ENCODE results near the gene ZMYND15.
A peak's percentile ranks its signal among the peaks of the same experiment; 100 is the strongest.
"Not testable (repeated sequence)": the region's sequence is repeated elsewhere in the genome, so short reads cannot be mapped to it uniquely, and the experiment has no call there.

ZMYND15 gene

GRCh38 chr17:4739122-4740024 is at the start of gene ZMYND15, which contains the start of gene CXCL16:
TSS of gene ZMYND15 (plus strand) at chr17:4739833. CDS start at chr17:4740549, 716 bp downstream.
TSS of gene CXCL16 (minus strand) at chr17:4739928. CDS start at chr17:4739339, 589 bp downstream.
- peak in 2 of 4 experiments; percentile 24 to 30 for DNase-seq

DNA sequence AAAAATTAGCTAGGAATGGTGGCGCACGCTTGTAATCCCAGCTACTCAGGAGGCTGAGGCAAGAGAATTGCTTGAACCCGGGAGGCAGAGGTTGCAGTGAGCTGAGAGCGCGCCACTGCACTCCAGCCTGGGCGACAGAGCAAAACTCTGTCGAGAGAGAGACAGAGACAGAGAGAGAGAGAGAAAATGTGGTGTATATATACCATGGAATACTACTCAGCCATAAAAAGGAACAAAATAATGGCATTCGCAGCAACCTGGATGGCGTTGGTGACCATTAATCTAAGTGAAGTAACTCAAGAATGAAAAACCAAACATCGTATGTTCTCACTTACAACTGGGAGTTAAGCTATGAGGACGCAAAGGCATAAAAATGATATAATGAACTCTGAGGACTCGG is 49.8 kb upstream of the ZMYND15 start:
- DNase-seq = not testable (repeated sequence)

DNA sequence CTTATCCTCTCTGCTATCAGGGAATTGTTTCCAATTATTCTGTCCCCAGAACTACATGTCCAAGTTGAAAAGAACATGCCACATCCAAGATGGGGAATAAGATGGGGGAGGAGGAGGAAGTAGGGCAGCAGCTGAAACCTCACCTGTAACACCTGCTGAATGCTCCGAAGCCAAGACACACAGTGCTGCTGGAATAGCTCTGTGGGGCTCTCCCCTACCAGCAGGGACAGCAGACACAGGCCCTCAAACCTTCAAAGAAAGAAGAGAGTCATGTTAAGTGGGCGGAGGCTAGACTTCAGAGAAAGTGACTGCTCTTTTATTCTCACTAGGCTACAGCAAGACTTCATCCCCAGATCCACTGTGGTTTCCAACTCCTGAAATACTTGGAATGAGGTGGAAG is 48.9 kb upstream of the ZMYND15 start:
- no peak for DNase-seq

GRCh38 chr17:4691686-4692085 is 47.9 kb upstream of the ZMYND15 start:
- DNase-seq = no peak

DNA sequence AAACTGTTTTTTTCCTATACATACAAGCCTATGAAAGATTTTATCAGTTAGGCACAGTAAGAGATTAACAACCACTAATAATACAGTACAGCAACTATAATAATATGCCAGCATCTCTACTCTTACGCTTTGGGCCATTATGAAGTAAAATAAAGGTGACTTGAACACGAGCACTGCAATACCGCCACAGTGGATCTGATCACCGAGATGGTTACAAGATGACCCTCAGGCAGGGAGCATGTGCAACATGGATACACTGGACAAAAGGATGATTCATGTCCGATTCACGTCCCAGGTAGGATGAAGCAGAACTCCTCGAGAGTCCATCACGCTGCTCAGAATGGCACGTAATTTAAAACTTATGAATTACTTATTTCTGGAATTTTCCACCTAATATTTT is 46.2 kb upstream of the ZMYND15 start:
- no peak for DNase-seq

GRCh38 chr17:4696437-4696805 is 43.2 kb upstream of the ZMYND15 start:
- DNase-seq = no peak

DNA sequence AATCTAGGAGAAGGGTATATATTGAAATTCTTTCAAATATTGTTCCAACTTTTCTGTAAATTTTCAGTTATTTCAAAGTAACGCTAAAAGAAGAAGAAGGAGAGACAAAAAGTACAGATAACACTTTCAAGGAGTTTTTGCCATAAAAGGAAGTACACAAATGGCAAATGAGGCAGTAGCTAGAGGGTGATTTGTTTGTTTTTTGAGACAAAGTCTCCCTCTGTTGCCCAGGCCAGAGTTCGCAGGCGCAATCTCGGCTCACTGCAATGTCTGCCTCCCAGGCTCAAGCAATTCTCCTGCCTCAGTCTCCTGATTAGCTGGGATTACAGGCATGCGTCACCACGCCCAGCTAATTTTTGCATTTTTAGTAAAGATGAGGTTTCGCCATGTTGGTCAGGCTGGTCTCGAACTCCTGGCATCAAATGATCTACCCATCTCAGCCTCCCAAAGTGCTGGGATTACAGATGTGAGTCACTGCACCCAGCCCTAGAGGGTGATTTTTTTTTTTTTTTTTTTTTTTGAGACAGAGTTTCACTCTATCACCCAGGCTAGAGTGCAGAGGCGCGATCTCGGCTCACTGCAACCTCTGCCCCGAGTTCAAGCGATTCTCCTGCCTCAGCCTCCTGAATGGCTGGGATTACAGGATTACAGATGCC is 40.1 kb upstream of the ZMYND15 start:
- DNase-seq = not testable (repeated sequence)

GRCh38 chr17:4701116-4701515 is 38.5 kb upstream of the ZMYND15 start:
- DNase-seq = no peak

DNA sequence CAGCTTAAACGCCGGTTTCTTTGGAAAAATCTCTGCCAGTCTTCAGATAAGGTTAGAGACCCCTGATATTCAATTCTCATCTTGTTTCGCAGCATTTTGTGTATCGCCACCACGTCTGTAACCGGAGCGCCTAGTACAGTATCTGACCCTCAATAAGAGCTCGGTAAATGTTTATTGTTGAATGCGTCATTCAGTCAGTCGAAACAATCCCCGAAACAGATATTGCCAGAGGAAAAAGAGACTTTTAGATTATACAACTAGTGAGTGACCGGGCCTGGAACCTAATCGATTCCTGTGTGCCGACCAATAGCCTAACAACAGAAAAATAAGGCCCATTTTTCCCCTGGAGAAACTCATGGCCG is 36.3 kb upstream of the ZMYND15 start:
- DNase-seq = no peak

GRCh38 chr17:4704574-4704907 is 35.1 kb upstream of the ZMYND15 start:
- not testable (repeated sequence) for DNase-seq

DNA sequence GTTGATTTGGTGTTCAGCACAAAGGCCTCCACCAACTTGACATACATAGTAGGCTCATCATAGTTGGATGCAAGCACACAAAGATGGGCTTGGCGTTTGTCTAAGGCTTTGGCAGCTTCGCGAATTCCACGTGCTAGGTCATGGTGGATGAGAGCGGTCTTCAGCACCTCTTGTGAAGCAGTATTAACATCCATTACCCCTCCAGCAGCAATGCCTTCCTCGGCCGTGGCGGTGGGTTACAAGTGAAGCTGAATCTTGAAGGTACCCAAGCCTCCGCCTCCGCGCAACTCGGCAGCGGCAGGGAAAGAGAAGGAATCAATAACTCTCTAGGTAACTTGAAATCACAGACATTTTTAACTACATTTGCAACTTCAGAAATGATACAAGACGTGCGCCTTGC is 34.6 kb upstream of the ZMYND15 start:
- DNase-seq = no peak

- no peak for DNase-seq
These were observed 33.5 kb upstream of the ZMYND15 start for GRCh38 chr17:4706121-4706520.

GRCh38 chr17:4708436-4708835 is 31.2 kb upstream of the ZMYND15 start:
- no peak for DNase-seq

DNA sequence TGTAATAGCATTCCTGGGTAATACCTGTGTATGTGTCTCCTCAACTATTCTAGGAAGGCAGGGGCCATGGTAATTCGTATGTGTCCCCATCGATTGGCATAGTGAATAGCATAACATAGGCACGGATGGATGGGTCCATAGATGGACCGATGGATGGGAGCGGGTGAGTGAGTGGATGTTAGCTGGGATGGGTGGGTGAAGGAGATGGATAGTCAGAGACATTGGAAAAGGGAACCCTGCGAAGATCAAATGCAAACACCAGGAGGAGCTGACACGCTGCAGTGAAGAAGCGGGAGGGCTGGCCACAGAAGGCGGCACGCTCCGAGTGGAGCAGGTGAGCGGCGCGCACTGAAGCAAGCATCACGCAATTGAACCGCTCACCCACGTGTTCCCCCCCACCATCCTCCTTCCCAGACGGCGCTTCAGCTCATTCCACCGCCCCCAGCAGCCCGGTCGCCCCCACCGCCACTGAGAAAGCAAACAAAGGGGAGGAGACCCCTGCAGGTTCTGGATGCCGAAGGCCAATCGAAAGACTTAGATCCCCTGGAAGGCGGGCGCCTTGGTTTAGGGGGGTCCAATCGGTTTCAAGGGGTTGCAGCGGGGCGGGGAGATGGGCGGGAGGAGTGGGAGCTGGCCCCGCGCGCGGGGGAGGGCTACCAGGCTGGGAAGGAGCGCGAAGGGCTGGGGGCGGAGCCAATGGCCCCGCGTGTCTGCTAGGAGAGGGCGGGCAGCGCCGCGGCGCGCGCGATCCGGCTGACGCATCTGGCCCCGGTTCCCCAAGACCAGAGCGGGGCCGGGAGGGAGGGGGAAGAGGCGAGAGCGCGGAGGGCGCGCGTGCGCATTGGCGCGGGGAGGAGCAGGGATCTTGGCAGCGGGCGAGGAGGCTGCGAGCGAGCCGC is 29.6 kb upstream of the ZMYND15 start, which contains the start of gene ARRB2:
ARRB2 (plus strand) TSS at position 839 of the 899 bp plus-strand sequence. CDS start 90 bp downstream, outside the sequence.
- DNase-seq = peak; percentile 94 to 98 (median 96)

- no peak for DNase-seq
These were observed 28.7 kb upstream of the ZMYND15 start for GRCh38 chr17:4710693-4711634.

DNA sequence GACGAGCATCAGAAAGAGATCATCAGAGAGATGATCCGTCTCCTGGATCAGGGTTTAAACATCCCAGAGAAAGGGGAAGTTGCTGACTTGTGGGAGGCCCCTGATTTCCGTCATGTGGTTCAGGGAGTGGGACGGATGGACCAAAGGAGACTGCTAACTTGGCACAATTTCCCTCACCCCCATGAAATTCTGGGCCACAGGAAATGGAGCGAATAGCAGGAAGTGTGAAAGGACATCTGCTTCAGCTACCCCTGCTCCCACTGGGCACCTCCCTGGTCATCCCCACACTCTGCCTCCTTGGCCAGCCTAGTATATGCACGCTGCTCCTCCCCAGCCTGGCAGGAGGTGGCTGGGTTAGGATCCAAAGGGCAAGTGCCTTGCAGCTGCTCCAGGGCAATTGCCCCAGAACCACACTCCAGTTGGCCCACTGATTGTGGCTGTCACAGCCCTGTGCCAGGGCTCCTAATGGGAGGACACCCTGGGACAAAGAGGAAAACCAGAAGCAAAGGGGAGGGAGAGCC is 27.9 kb upstream of the ZMYND15 start:
- DNase-seq = no peak

GRCh38 chr17:4712526-4712925 is 27.1 kb upstream of the ZMYND15 start:
- DNase-seq = no peak

- not testable (repeated sequence) for DNase-seq
These were observed 25.1 kb upstream of the ZMYND15 start for GRCh38 chr17:4714340-4715062.

DNA sequence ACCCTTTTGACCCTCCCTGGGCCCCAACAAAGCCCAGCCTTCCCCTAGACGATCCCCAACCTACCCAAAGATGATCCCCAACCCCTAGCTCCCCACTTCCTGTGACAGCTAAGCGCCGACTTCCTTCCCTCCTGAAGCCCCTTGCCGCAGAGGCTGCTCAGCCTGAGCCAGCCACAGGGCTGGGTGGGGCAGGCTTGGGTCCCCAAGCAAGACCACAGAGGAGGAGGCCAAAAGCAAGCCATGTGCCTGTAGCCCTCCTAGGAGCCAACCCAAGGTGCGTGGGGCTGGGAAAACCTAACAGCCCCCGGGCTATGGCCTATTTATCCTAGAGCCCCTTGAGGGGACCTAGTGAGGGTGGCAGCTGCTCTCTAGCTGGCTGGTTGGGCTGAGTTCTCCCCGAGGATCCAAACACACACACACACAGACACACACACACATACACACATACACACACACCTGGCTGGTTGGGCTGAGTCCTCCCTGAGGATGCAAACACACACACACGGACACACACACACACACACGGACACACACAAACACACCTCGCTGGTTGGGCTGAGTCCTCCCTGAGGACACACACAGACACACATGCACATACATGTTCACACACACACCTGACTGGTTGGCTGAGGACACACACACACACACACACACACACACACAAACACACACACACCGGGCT is 24.4 kb upstream of the ZMYND15 start:
- no peak for DNase-seq

- no peak for DNase-seq
These were observed 23.6 kb upstream of the ZMYND15 start for GRCh38 chr17:4716081-4716480.

Data from activated CD4-positive, CD25-positive, alpha-beta regulatory T cell (primary cell).